Activated T-helper 2 cell treated with anti-CD3 and anti-CD28 coated beads, Interferon-gamma antibody, Interleukin-2, Interleukin-4, amounts not matched to agents 10 μg/mL and 5 μg/mL and 100 μg/mL, durations not matched to agents 14 hours and 24 hours and 36 hours (primary cell): ENCODE results near the gene DHX34. TPM values are rescaled to one million over a fixed set of nuclear protein-coding genes. Genes with fewer than 3 reads are reported as not detected.
"Not testable (repeated sequence)": the region's sequence is repeated elsewhere in the genome, so short reads cannot be mapped to it uniquely, and the experiment has no call there.

ENCODE experiments used
- DNase-seq: peaks from one replicate; pipeline ENCODE4 v3.0.0; 2021; ENCODE audit warnings: low spot score
- H3K27ac Mint-ChIP-seq: one replicate; pipeline ENCODE4 v1.8.0; 2021; ENCODE audit warnings: mixed read lengths
- H3K27me3 Mint-ChIP-seq: one replicate; pipeline ENCODE4 v1.8.0; 2021; ENCODE audit warnings: low read depth, mixed read lengths
- H3K36me3 Mint-ChIP-seq: one replicate; pipeline ENCODE4 v1.8.0; 2021; ENCODE audit warnings: low read depth, mixed read lengths
- H3K4me1 Mint-ChIP-seq: one replicate; pipeline ENCODE4 v1.8.0; 2021; ENCODE audit warnings: low read depth, mixed read lengths
- H3K4me3 Mint-ChIP-seq: one replicate; pipeline ENCODE4 v1.8.0; 2021; ENCODE audit warnings: low read depth, mild to moderate bottlenecking, moderate library complexity, mixed read lengths
- H3K9me3 Mint-ChIP-seq: one replicate; pipeline ENCODE4 v1.8.0; 2021; ENCODE audit warnings: mixed read lengths
- intact Hi-C: fragments of 100-400 bp; cut with micrococcal nuclease; formaldehyde crosslinking; loops from one replicate; pipeline ENCODE4 v1.15.1; 2023
- total RNA-seq: library from RNA; stranded (reverse); gene quantifications from 2 replicates; pipeline ENCODE4 v1.2.3, GENCODE V29; 2022

Gene DHX34
- total RNA-seq, 1 donor from 2014 or later, result 23.2 TPM

DNA sequence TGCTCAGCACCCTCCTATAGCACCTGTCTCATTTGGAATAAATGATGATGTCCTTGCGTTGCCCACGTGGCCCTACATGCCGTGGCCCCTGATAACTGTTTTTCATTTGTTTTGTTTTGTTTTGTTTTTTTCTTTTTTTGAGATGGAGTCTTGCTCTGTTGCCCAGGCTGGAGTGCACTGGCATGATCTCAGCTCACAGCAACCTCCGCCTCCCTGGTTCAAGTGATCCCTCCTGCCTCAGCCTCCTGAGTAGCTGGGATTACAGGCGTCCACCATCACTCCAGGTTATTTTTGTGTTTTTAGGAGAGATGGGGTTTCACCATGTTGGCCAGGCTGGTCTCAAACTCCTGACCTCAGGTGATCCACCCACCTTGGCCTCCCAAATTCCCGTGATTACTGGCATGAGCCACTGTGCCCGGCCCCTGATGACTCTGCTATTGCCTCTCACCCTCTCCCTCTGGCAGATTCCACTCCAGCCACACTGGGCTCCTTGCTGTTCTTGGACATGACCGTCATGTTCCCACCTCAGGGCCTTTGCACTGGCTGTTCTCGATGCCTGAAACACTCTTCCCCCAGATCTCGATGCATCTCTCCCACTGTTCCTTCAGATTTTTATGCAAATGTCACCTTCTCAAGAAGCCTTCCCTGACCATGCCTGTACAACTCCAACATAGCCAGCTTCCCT is 9.8 kb upstream of the DHX34 start:
- Mint-ChIP-seq H3K27me3 (no peaks in the 10 kb centered on the region), H3K36me3 (no peaks in the 10 kb centered on the region), H3K9me3 (no peaks in the 10 kb centered on the region), H3K27ac (no peak overlapping the region), H3K4me1 (peaks cover 7% of the 10 kb centered on the region), H3K4me3 (no peak overlapping the region)
- no peak for DNase-seq
- intact Hi-C loops, result no loop called here

GRCh38 chr19:47340477-47341208 is 8.5 kb upstream of the DHX34 start:
- H3K9me3 Mint-ChIP-seq, result no peaks in the 10 kb centered on the region
- no peak for DNase-seq
- no peak overlapping the region for H3K4me3 Mint-ChIP-seq
- H3K4me1 Mint-ChIP-seq, result peaks cover 7% of the 10 kb centered on the region
- no peaks in the 10 kb centered on the region for H3K36me3 Mint-ChIP-seq
- H3K27ac Mint-ChIP-seq, result no peak overlapping the region
- intact Hi-C loops, result no loop called here
- H3K27me3 Mint-ChIP-seq, result no peaks in the 10 kb centered on the region

DNA sequence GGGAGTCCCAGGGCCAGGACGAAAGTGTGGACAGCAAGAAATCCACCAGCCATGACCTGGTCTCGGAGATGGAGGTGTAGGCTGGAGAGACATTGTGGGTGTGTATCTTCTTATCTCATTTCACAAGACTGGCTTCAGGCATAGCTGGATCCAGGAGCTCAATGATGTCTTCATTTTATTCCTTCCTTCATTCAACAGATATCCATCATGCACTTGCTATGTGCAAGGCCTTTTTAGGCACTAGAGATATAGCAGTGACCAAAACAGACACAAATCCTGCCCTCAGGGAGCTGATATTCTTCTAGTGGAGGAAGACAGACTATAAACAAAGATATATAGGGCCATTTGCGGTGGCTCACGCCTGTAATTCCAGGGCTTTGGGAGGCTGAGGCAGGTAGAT is 7.4 kb upstream of the DHX34 start:
- Mint-ChIP-seq H3K36me3 (no peaks in the 10 kb centered on the region), H3K27me3 (no peaks in the 10 kb centered on the region), H3K4me1 (peaks cover under 1% of the 10 kb centered on the region), H3K4me3 (no peak overlapping the region), H3K9me3 (no peaks in the 10 kb centered on the region), H3K27ac (no peak overlapping the region)
- intact Hi-C loops, result no loop called here
- DNase-seq, result no peak

- no peak for DNase-seq
- H3K27ac Mint-ChIP-seq, result no peak overlapping the region
- H3K9me3 Mint-ChIP-seq, result no peaks in the 10 kb centered on the region
- no peak overlapping the region for H3K4me3 Mint-ChIP-seq
- intact Hi-C loops, result no loop called here
- H3K36me3 Mint-ChIP-seq, result no peaks in the 10 kb centered on the region
- peaks cover under 1% of the 10 kb centered on the region for H3K4me1 Mint-ChIP-seq
- H3K27me3 Mint-ChIP-seq, result no peaks in the 10 kb centered on the region
Observed at GRCh38 chr19:47343194-47343802, 5.8 kb upstream of the DHX34 start.

GRCh38 chr19:47344425-47344824 is 4.7 kb upstream of the DHX34 start:
- no peak overlapping the region for H3K4me3 Mint-ChIP-seq
- no peak overlapping the region for H3K27ac Mint-ChIP-seq
- peaks cover 5% of the 10 kb centered on the region for H3K4me1 Mint-ChIP-seq
- no peaks in the 10 kb centered on the region for H3K9me3 Mint-ChIP-seq
- H3K36me3 Mint-ChIP-seq, result peaks cover 4% of the 10 kb centered on the region
- no peak for DNase-seq
- intact Hi-C loops, result no loop called here
- H3K27me3 Mint-ChIP-seq, result no peaks in the 10 kb centered on the region

DNA sequence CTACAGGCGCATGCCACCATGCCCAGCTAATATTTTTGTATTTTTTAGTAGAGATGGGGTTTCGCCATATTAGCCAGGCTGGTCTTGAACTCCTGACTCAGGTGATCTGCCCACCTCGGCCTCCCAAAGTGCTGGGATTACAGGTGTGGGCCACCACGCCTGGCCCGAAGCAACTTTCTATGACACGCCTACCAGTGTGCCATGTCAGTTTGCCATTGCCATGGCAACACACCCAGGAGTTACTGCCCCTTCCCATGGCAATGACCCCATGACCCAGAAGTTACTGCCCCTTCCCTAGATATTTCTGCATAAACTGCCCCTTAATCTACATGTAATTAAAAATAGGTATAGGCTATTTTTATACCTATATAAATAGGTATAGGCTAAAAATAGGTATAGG is 3.1 kb upstream of the DHX34 start:
- H3K36me3 Mint-ChIP-seq, result peaks cover 16% of the 10 kb centered on the region
- H3K27me3 Mint-ChIP-seq, H3K4me3 Mint-ChIP-seq, intact Hi-C loops, H3K9me3 Mint-ChIP-seq, DNase-seq, H3K27ac Mint-ChIP-seq: not testable (repeated sequence)
- H3K4me1 Mint-ChIP-seq, result peaks cover 18% of the 10 kb centered on the region

DNA sequence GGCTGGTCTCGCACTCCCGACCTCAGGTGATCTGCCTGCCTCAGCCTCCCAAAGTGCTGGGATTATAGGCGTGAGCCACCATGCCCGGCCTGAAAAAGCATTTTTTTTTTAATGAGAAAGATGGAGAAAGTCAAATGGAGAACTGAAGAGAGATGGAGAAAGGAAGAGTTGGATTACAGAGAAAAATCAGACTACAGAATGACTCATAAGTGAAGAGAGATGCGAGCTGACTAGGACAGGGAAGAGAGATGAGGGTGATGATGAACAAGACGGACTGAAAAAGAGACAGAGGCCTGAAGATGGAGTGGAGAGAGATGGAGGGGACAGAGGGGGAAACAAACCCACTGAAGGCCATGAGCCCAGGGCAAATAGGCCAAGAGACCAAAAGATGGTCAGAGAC is 1.5 kb downstream of the DHX34 start:
- DNase-seq, result no peak
- H3K4me3 Mint-ChIP-seq, result peak overlapping the region; percentile 50
- no peaks in the 10 kb centered on the region for H3K9me3 Mint-ChIP-seq
- no peaks in the 10 kb centered on the region for H3K27me3 Mint-ChIP-seq
- H3K4me1 Mint-ChIP-seq, result peaks cover 21% of the 10 kb centered on the region
- peak overlapping the region; percentile 67 for H3K27ac Mint-ChIP-seq
- intact Hi-C loops, result no loop called here
- peaks cover 50% of the 10 kb centered on the region for H3K36me3 Mint-ChIP-seq

DNA sequence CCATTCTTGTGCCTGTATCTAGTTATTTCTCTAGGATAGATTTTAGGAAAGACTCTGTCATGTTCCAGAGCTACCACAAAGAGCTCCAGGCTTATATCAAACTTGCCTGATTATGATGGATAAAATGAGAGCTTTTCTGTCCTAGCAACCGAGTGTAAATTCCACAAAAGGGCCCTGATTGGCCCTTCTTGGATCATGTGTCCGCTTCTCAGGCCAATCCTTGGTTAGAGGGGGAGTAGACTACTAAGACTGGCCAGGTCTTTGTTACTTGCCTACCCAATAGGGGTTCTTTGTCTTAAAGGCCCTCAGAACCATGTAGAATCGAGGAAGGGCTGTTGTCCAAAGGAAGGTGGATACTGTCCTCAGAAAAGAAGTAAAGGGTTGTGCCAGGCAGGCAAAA is 2.4 kb downstream of the DHX34 start:
- Mint-ChIP-seq H3K4me3 (peak overlapping the region; percentile 11), H3K27me3 (no peaks in the 10 kb centered on the region), H3K4me1 (peaks cover 21% of the 10 kb centered on the region), H3K9me3 (no peaks in the 10 kb centered on the region), H3K36me3 (peaks cover 57% of the 10 kb centered on the region), H3K27ac (no peak overlapping the region)
- no peak for DNase-seq
- intact Hi-C loops, result no loop called here

DNA sequence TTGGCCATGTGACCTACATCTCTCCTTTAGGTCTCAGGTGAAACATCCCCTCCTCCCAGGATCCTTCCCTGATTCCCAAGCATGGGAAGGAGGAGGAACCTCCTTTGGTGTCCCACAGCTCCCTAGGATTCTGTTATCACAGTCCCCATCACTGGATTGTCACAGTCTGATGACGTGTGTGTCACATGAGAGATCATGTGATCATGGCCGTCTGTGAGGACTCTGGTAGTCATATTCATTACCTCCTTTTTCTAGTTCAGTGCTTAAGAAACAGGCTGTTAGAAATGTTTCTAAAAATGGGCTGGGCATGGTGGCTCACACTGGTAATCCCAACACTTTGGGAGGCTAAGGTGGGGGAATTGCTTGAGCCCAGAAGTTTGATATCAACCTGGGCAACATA is 3.0 kb downstream of the DHX34 start:
- no peak for DNase-seq
- intact Hi-C loops, result no loop called here
- Mint-ChIP-seq H3K27me3 (no peaks in the 10 kb centered on the region), H3K9me3 (no peaks in the 10 kb centered on the region), H3K36me3 (peaks cover 62% of the 10 kb centered on the region), H3K4me3 (no peak overlapping the region), H3K4me1 (peaks cover 21% of the 10 kb centered on the region), H3K27ac (no peak overlapping the region)

DNA sequence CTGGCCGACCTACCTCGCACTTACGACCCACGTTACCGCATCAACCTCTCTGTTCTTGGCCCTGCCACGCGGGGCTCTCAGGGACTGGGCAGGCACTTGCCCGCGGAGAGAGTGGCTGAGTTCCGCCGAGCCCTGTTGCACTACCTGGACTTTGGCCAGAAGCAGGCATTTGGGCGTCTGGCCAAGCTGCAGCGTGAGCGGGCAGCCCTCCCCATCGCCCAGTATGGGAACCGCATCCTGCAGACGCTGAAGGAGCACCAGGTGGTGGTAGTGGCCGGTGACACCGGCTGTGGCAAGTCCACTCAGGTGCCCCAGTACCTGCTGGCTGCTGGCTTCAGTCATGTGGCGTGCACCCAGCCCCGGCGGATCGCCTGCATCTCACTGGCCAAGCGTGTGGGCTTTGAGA is 4.2 kb downstream of the DHX34 start:
- no peak overlapping the region for H3K27ac Mint-ChIP-seq
- intact Hi-C loops, result no loop called here
- peaks cover 74% of the 10 kb centered on the region for H3K36me3 Mint-ChIP-seq
- H3K27me3 Mint-ChIP-seq, result no peaks in the 10 kb centered on the region
- no peak overlapping the region for H3K4me3 Mint-ChIP-seq
- H3K9me3 Mint-ChIP-seq, result no peaks in the 10 kb centered on the region
- DNase-seq, result no peak
- H3K4me1 Mint-ChIP-seq, result peaks cover 20% of the 10 kb centered on the region

- H3K36me3 Mint-ChIP-seq, result peaks cover 91% of the 10 kb centered on the region
- DNase-seq, result no peak
- intact Hi-C loops, result no loop called here
- H3K4me1 Mint-ChIP-seq, result peaks cover 3% of the 10 kb centered on the region
- H3K27ac Mint-ChIP-seq, result no peak overlapping the region
- H3K9me3 Mint-ChIP-seq, result no peaks in the 10 kb centered on the region
- no peaks in the 10 kb centered on the region for H3K27me3 Mint-ChIP-seq
- H3K4me3 Mint-ChIP-seq, result no peak overlapping the region
Observed at GRCh38 chr19:47356900-47357299, 7.8 kb downstream of the DHX34 start.

GRCh38 chr19:47357788-47358680 is 8.9 kb downstream of the DHX34 start:
- intact Hi-C loops, result no loop called here
- no peak for DNase-seq
- no peak overlapping the region for H3K27ac Mint-ChIP-seq
- H3K4me1 Mint-ChIP-seq, result no peaks in the 10 kb centered on the region
- H3K9me3 Mint-ChIP-seq, result no peaks in the 10 kb centered on the region
- no peaks in the 10 kb centered on the region for H3K27me3 Mint-ChIP-seq
- H3K36me3 Mint-ChIP-seq, result peaks cover 86% of the 10 kb centered on the region
- H3K4me3 Mint-ChIP-seq, result no peak overlapping the region
